ENCODE results near the gene CDIPT. TPM values are rescaled to one million over a fixed set of nuclear protein-coding genes. Genes with fewer than 3 reads are reported as not detected.
A peak's percentile ranks its signal among the peaks of the same experiment; 100 is the strongest.

Gene CDIPT
- total and polyA plus RNA-seq, 10 of the 15 experiments (the other 5 are each of a cell fraction or from before 2014, with no cell fraction given): 0.87 to 36.4 (median 27.1) TPM

DNA sequence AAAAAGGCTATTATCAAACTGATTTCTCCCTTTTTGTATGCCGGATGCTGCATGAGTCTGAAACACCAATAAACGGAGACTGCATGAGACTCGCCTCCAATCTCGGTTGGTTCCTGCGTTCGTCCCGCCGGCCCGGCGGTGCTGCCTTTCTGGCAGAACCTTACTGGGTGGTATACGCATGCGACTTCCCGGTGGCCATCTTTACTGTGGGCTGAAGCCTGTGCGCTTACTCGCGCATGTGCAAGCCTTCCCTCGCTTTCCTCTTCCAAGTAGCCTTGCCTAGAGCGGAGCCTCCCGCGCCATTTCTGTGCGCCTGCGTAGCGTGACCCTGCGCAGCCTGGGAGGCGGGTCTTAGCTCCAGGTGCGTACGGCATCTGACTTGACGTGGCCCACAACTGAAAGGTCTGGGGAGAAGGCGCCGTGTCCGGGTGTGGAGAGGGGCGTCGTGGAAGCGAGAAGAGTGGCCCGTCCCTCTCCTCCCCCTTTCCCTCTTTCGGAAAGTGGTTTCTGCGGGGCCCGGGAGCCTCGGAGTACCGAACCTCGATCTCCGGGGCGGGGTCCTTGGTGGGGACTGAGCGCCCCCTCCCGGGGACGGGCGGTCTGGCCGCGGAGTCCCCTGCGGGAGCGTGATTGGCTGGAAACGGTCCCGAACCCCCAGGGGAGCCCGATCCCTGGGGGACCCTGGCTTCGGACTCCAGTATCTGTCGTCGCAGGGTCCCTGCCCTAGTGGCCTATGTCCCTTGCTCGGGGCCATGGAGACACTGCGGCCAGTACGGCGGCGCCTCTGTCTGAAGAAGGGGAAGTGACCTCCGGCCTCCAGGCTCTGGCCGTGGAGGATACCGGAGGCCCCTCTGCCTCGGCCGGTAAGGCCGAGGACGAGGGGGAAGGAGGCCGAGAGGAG is 47.0 kb downstream of the CDIPT start, which contains the start of gene PAGR1 (continued):
- TF ChIP-seq ZNF687 (IDR thresholded peaks at IDR 0.05): peak; percentile 72; the same call in 1 of the 2 replicates
- peak; percentile 100 for TF ChIP-seq NRF1 (conservative IDR thresholded peaks at IDR 0.05; ENCODE audit: low read depth, low read length)
- TF ChIP-seq BMI1 (IDR thresholded peaks at IDR 0.05; ENCODE audit: borderline replicate concordance): no peak
- TF ChIP-seq PBX3 (IDR thresholded peaks at IDR 0.05; ENCODE audit: insufficient replicate concordance, low read depth, low read length): no peak
- TF ChIP-seq, protein P1, sequence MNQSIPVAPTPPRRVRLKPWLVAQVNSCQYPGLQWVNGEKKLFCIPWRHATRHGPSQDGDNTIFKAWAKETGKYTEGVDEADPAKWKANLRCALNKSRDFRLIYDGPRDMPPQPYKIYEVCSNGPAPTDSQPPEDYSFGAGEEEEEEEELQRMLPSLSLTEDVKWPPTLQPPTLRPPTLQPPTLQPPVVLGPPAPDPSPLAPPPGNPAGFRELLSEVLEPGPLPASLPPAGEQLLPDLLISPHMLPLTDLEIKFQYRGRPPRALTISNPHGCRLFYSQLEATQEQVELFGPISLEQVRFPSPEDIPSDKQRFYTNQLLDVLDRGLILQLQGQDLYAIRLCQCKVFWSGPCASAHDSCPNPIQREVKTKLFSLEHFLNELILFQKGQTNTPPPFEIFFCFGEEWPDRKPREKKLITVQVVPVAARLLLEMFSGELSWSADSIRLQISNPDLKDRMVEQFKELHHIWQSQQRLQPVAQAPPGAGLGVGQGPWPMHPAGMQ (IDR thresholded peaks at IDR 0.05; ENCODE audit: borderline replicate concordance): no peak
- TF ChIP-seq HDGF (IDR thresholded peaks at IDR 0.05): peak; percentile 95
- no peak for TF ChIP-seq CEBPZ (IDR thresholded peaks at IDR 0.05; ENCODE audit: low read depth, low read length)
- 0 out of 2 replicates have a peak, but pooled peaks have one; percentile 8 for TF ChIP-seq MEF2A (IDR thresholded peaks at IDR 0.05; ENCODE audit: insufficient read depth, low read depth, low read length)
- peak; percentile 41; the same call in 1 of the 2 replicates for TF ChIP-seq ATF3 (IDR thresholded peaks at IDR 0.05; ENCODE audit: borderline replicate concordance, extremely low read depth, low read depth, low read length)
- TF ChIP-seq ZSCAN29 (IDR thresholded peaks at IDR 0.05): no peak
- peak; percentile 95 for TF ChIP-seq POLR2A (IDR thresholded peaks at IDR 0.05; ENCODE audit: low read depth, low read length)
- no peak for TF ChIP-seq ZBED1 (IDR thresholded peaks at IDR 0.05; ENCODE audit: borderline replicate concordance)
- TF ChIP-seq JUND (IDR thresholded peaks at IDR 0.05; ENCODE audit: low read depth, low read length): 0 out of 2 replicates have a peak, but pooled peaks have one; percentile 38
- TF ChIP-seq PAX8 (IDR thresholded peaks at IDR 0.05): no peak
- TF ChIP-seq SKIL (IDR thresholded peaks at IDR 0.05; ENCODE audit: low read depth, poor library complexity, severe bottlenecking): peak; percentile 71
